ENCODE results near the gene HOXD3.

DNA sequence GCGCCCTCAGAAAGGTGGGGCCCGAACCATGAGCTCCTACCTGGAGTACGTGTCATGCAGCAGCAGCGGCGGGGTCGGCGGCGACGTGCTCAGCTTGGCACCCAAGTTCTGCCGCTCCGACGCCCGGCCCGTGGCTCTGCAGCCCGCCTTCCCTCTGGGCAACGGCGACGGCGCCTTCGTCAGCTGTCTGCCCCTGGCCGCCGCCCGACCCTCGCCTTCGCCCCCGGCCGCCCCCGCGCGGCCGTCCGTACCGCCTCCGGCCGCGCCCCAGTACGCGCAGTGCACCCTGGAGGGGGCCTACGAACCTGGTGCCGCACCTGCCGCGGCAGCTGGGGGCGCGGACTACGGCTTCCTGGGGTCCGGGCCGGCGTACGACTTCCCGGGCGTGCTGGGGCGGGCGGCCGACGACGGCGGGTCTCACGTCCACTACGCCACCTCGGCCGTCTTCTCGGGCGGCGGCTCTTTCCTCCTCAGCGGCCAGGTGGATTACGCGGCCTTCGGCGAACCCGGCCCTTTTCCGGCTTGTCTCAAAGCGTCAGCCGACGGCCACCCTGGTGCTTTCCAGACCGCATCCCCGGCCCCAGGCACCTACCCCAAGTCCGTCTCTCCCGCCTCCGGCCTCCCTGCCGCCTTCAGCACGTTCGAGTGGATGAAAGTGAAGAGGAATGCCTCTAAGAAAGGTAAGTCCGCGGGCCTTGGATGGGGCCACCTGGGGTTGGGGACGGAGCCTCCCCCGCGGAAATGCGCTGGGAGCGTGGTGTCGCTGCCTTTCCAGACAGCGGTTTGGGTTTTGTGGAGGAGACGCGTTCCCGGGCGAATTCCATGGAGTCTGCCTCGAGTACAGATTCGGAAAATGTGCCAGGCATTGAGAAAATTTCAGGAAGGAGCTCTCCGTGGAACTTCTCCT lies 31.9 kb downstream of the HOXD3 start:
- TF ChIP-seq EZH2 (IDR thresholded peaks at IDR 0.05; ENCODE audit: insufficient read depth, low read length), result peak; percentile 94
- TF ChIP-seq, protein P1, sequence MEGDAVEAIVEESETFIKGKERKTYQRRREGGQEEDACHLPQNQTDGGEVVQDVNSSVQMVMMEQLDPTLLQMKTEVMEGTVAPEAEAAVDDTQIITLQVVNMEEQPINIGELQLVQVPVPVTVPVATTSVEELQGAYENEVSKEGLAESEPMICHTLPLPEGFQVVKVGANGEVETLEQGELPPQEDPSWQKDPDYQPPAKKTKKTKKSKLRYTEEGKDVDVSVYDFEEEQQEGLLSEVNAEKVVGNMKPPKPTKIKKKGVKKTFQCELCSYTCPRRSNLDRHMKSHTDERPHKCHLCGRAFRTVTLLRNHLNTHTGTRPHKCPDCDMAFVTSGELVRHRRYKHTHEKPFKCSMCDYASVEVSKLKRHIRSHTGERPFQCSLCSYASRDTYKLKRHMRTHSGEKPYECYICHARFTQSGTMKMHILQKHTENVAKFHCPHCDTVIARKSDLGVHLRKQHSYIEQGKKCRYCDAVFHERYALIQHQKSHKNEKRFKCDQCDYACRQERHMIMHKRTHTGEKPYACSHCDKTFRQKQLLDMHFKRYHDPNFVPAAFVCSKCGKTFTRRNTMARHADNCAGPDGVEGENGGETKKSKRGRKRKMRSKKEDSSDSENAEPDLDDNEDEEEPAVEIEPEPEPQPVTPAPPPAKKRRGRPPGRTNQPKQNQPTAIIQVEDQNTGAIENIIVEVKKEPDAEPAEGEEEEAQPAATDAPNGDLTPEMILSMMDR (IDR thresholded peaks at IDR 0.05; ENCODE audit: insufficient read depth, low read depth, low read length), result no peak

Measured in astrocyte (in vitro differentiated cells and primary cell).